AG09319 (cell line): ENCODE measurements around the gene ARSI.

Experiments used
- DNase-seq: peaks from one replicate; pipeline ENCODE4 v3.0.0-alpha.2; 2010; ENCODE audit warnings: low read depth; ENCODE audit errors: extremely low read depth
- TF ChIP-seq, protein P1 (sequence below): IDR thresholded peaks from 2 replicates; pipeline ENCODE4 v1.5.1; 2011; ENCODE audit warnings: low read depth, mild to moderate bottlenecking, inconsistent platforms, low read length, moderate library complexity

The ARSI gene

DNA sequence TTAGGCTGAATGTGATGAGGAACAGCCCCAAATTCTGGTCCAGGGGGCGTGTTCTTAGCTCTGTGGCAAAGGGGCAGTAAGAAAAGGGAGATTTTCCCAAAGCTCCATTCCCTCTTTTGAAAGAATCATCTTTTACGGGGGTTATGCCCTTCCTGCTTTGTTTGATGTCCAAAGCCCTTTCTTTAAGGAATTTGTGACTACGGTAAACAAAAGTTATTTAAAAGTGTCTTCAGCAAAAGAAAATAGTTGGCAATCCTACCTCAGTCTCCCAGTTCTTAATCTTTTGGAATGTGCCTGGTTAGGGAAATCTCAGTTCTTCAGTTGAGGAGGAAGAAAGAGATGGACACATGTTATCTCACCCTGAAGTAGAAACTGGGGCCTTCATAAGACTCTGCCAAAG is 24.4 kb upstream of the ARSI start:
- DNase-seq, result no peak

DNA sequence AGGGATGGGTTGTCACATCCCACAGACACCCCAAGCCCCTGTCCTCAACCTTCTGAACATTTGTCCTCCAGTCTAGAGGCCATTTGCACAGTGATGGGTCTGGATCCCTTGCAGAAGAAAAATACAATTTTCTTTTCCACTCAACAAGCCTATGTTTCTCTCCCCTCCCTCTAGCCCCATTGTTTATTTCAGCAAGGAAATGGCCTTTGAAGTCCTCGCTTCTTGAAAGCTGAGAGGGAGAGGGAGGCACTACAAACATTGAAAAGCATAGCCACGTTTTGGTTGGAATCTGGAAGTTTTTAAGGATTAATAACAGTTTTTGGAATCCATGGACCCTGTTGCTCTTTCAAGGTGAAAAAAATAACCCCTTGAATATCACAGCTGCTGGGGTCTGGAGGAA is 24.0 kb upstream of the ARSI start:
- TF ChIP-seq, protein P1, sequence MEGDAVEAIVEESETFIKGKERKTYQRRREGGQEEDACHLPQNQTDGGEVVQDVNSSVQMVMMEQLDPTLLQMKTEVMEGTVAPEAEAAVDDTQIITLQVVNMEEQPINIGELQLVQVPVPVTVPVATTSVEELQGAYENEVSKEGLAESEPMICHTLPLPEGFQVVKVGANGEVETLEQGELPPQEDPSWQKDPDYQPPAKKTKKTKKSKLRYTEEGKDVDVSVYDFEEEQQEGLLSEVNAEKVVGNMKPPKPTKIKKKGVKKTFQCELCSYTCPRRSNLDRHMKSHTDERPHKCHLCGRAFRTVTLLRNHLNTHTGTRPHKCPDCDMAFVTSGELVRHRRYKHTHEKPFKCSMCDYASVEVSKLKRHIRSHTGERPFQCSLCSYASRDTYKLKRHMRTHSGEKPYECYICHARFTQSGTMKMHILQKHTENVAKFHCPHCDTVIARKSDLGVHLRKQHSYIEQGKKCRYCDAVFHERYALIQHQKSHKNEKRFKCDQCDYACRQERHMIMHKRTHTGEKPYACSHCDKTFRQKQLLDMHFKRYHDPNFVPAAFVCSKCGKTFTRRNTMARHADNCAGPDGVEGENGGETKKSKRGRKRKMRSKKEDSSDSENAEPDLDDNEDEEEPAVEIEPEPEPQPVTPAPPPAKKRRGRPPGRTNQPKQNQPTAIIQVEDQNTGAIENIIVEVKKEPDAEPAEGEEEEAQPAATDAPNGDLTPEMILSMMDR, result no peak
- no peak for DNase-seq

More for the DNA sequence above, 24.4 kb upstream of the ARSI start:
- TF ChIP-seq, protein P1, result no peak

DNA sequence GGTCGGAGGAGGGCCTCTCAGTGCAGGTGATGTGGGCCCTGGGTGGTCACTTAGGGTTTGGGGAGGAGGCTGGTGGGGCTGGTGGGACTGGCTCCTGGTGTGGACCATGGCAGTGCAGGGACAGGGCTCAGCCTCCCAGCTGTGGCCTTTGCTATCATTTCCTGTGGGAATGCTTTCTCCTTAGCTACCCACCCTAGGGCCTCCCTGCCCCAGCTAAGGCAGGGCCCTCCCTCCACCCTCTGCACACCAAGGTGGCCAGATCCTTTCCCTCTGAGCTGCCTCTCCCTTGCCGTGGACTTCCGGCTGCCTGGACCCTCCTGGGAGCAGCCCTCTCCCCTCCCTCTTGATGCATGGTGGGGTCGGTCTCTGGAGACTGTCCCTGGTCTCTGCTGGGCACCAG is 22.7 kb upstream of the ARSI start:
- DNase-seq, result no peak
- TF ChIP-seq, protein P1, result no peak

DNA sequence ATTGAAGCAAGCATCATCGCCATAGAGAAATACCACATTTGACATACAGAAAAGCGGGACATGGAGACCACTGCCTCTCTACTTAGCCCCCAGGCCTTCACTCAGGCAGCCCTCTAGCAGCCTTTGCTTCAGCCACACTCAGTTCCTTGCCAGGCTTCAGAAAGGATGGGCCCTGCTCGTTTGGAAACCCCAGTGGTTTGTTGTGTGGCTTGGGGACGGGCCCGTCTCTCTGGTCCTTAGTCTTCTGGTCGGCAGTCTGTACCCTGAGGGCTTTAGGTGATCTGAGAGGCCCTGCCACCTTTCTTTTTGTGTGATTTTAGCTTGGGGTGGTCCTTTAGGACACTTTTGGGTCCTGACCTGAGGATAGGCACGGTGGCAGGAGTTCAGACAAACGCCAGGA is 21.1 kb upstream of the ARSI start:
- TF ChIP-seq, protein P1, result no peak
- DNase-seq, result no peak

DNA sequence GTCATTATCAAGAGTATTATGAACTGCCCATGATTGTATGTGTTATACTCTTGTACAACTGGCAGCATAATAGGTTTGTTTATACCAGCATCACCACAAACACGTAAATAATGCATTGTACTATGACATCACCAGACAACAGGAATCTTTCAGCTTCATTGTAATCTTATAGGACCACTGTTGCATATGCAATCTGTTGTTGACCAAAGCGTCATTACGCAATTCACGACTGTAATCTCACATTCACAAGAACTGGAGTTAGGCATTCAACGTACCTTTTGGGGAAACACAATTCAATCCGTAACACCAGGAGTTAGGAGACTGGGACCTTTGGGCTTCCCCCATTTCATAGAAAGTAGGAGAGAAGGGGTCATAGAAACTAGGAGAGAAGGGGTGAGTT is 20.4 kb upstream of the ARSI start:
- TF ChIP-seq, protein P1, result no peak
- DNase-seq, result no peak

DNA sequence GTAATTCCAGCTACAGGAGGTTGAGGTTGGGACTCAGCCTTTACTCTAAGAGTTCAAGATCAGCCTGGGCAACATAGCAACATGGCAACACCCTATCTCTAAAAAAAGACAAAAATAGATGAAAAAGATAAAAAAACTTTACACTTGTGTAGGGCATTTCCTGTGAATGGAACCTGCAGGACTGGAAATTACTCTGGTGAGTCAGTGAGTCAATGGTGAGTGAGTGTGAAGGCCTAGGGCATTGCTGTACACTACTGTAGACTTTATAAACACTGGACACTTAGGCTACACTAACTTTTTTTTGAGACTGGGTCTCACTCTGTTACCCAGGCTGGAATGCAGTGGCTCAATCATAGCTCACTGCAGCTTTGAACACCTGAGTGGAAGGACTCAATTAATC is 19.5 kb upstream of the ARSI start:
- TF ChIP-seq, protein P1, result no peak
- DNase-seq, result no peak

DNA sequence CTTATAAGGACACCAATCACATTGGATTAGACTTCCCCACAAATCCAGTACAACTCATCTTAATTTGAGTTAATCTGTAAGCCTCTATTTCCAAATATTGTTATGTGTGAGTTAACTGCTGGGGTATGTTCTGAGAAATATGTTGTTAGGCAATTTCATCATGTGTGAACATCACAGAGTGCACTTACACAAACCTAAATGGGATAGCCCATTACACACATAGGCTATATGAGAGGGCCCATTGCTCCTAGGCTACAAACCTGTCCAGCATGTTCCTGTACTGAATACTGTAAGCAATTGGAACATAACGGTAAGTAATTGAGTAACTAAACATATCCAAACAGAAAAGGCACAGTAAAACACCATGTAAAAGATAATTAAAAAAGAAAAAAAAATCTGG is 19.1 kb upstream of the ARSI start:
- no peak for DNase-seq
- TF ChIP-seq, protein P1, result no peak

DNA sequence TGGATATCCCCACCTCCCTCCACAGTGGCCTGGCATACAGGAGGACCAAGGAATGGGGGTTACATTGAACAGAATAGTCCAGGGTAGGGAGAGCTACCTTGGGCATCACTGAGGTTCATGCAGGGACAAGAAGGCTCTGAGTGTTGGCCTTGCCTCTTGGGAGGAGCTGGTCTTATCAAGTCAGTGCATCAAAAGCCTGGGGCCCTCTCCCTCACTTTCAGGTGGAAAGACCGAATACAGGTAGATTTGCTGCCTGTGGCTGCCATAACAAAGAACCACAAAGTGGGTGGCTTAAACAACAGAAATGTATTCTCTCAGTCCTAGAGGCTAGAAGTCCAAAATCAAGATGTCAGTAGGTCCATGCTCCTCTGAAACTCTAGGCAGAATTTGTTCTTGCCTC is 18.5 kb upstream of the ARSI start:
- TF ChIP-seq, protein P1, result no peak
- no peak for DNase-seq
